ENCODE measurements around the gene TMEM266.

DNA sequence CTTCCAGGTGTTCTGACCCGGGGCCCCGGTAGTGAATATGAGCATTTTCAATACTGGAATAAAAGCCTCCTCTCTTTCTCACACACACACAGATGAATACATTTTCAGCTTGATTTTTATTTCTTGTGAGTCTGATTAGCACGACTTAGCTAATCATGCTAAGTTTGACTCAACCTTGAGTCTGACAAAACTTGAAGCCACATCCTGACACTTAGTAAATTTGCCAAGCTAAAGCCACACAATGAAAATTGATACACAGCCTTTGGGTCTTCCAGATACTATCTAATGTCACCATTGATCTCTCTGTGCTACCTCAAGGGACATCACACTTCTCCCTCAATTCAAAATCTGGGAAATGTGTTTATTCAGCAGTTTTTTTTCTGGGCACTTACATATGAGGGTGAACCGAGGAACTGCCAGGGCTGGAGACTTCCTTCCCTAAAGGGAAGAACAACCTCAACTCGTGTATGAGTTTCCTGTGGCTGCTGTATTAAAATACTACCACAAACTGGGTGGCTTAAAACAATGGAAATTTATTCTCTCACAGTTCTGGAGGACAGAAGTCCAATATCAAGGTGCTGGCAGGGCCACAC lies 18.6 kb downstream of the TMEM266 start:
- TF ChIP-seq SP1 (IDR thresholded peaks at IDR 0.05) (no peak), FOXM1 (IDR thresholded peaks at IDR 0.05; ENCODE audit: borderline replicate concordance) (no peak), SUZ12 (IDR thresholded peaks at IDR 0.05) (no peak), BHLHE40 (IDR thresholded peaks at IDR 0.05; ENCODE audit: borderline replicate concordance) (no peak), FOXA1 (IDR thresholded peaks at IDR 0.05) (no peak), NFRKB (IDR thresholded peaks at IDR 0.05) (no peak), FOXK2 (IDR thresholded peaks at IDR 0.05) (no peak)
- TF ChIP-seq, protein P1, sequence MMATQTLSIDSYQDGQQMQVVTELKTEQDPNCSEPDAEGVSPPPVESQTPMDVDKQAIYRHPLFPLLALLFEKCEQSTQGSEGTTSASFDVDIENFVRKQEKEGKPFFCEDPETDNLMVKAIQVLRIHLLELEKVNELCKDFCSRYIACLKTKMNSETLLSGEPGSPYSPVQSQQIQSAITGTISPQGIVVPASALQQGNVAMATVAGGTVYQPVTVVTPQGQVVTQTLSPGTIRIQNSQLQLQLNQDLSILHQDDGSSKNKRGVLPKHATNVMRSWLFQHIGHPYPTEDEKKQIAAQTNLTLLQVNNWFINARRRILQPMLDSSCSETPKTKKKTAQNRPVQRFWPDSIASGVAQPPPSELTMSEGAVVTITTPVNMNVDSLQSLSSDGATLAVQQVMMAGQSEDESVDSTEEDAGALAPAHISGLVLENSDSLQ (IDR thresholded peaks at IDR 0.05), result no peak
